Stimulated activated CD4-positive, alpha-beta T cell treated with anti-CD3 and anti-CD28 coated beads, Interleukin-4, amount 100 ng/mL, for 1 hour (primary cell): ENCODE data around the gene RARS2.

ENCODE experiments used
- DNase-seq: peaks from one replicate; pipeline ENCODE4 v3.0.0-alpha.2; 2020

Gene RARS2

DNA sequence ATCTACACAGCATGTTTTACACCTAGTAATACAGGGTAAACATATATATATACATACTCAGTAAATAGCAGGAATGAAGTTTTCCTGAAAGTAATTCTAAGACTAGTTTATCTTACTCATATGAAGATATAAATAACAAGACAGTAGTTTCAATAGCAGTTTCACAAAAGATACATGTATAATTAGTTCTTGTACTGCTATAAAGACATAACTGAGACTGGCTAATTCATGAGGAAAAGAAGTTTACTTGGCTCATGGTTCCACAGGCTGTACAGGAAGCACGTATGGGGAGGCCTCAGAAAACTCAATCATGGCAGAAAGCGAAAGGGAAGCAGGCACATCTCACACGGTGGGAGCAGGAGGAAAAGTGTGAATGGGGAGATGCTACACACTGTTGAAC lies 16.9 kb downstream of the RARS2 start:
- no peak for DNase-seq

GRCh38 chr6:87572021-87572420 lies 17.8 kb downstream of the RARS2 start:
- no peak for DNase-seq

- no peak for DNase-seq
Measured at GRCh38 chr6:87561017-87561416, 28.8 kb downstream of the RARS2 start.

GRCh38 chr6:87558446-87558845 lies 31.3 kb downstream of the RARS2 start:
- DNase-seq = no peak

DNA sequence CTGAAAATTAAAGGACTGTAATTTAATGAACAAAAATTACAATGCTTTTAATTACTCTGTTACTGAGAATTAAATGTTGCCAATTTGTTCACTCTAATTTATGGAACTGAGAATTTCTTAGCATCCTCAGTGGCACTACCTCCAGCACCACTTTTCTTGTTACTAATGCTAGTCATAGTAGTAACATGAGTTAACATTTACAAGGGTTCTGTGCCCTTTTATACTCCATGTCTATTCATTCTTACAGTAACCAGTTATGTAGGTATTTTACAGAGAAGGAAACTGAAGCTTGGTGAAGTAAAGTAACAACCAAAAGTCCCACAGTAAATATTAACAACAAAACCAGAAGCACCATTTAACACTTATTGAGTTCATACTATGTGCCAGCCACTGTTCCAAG lies 34.3 kb downstream of the RARS2 start:
- DNase-seq = no peak

GRCh38 chr6:87553159-87553765 lies 36.5 kb downstream of the RARS2 start:
- no peak for DNase-seq

GRCh38 chr6:87551799-87552198 lies 38.0 kb downstream of the RARS2 start:
- DNase-seq = no peak

- no peak for DNase-seq
Measured at GRCh38 chr6:87544474-87544735, 45.4 kb downstream of the RARS2 start.

DNA sequence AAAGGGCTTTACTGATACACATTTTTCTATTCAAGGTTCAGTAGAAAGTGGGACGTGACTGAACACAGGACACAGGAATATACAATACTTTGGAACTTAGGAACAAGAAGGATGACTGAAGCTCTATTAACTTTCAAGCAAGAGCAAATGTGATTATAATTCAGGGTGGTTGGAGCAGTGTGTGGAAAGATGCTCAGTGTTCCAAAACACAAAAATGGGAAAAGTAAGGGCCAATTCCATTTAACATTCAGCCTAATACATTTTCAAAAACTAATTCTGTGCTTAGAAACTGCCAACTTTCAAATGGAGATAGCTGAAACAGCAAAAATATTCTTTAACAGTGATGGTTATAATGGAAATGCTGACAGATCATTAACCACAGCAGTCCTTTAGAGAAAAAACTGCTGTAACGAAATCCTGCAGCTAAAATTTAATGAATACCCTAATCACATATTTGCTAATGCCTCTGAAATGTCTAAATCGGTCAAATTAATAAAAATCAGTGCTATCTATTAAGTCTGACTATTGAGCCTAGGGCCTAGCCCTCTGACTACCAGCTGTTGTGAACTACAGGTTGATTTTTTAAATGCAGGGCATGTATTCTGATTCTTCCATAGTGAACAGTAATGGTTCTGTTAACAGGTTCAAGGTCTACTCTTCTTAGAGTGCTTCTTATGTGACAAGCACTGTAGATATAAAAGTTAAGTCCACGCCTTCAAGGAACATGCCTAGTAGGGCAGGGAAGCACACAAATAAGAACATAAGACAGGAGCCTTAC lies 45.9 kb downstream of the RARS2 start:
- no peak for DNase-seq

- DNase-seq = no peak
Measured at GRCh38 chr6:87541744-87542143, 48.0 kb downstream of the RARS2 start.

GRCh38 chr6:87541041-87541440 lies 48.7 kb downstream of the RARS2 start:
- no peak for DNase-seq

DNA sequence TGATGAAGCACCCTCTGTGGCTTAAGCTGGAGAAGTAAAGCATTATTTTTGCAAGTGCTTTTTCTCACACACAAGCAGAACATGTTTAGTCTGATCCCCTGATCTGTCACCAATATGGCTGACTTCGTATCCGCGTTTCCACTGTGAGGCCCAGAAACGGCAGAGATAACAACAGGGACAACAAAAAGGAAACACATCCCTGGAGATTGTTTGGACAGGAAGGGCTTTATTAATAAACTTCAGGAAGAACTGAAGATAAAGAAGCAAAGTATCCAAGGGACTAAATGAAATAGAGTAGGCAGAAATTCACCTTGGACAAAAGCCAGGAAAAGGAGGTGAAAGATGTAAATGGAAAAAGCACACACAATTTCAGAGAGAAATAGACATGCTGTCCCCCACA lies 49.2 kb downstream of the RARS2 start:
- DNase-seq = no peak

- no peak for DNase-seq
Measured at GRCh38 chr6:87539554-87539953, 50.2 kb downstream of the RARS2 start.

- no peak for DNase-seq
Measured at GRCh38 chr6:87538510-87539260, 51.1 kb downstream of the RARS2 start.

GRCh38 chr6:87534377-87535047 lies 55.3 kb downstream of the RARS2 start:
- DNase-seq = no peak

- DNase-seq = no peak
Measured at GRCh38 chr6:87529221-87529620, 60.6 kb downstream of the RARS2 start.

GRCh38 chr6:87522686-87523085 lies 67.1 kb downstream of the RARS2 start:
- DNase-seq = no peak

- no peak for DNase-seq
Measured at GRCh38 chr6:87518453-87518852, 71.3 kb downstream of the RARS2 start.

- DNase-seq = no peak
Measured at GRCh38 chr6:87514831-87515230, 75.0 kb downstream of the RARS2 start.

DNA sequence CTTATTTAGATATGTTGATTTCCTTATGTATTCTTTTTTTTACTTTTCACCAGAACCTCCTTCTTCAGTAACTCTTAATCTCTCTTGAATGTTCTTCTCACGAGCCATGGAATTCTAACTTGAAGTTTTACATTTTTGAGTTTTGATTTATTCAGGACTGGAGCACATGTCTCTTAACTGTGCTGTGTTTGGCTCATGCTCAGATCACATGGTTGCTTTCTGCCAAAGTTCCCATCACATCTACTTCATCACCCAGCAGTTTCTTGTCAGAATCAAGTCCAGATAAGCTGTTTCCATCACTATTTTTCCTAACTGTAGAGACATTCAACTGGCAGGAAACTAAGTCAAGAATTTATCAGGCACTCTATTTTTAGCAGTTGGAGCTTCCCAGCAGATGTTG lies 85.3 kb downstream of the RARS2 start:
- DNase-seq = no peak

GRCh38 chr6:87501809-87502572 lies 87.8 kb downstream of the RARS2 start:
- no peak for DNase-seq

DNA sequence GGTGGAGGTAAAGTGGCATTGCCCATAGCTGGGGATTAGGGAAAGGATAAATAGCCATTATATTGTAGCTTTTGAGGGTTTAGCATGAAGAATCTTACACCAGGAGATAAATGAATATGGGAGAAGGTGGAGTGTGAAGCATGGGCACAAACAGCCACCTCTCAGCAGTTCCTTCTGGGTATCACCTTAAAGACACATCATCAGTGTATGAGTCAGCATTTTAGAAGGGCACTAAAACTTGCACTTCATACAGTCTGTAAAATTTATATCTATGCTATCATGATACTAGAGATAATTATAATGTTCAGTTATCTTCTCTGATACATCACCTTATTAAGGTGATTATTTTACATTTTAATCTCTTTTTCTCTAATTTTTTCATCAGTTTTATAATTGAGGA lies 91.7 kb downstream of the RARS2 start:
- no peak for DNase-seq
